Adrenal gland (tissue), 12 donors: ENCODE results near the gene SULF2. TPM values are rescaled to one million over a fixed set of nuclear protein-coding genes. Genes with fewer than 3 reads are reported as not detected.

Experiments used
- DNase-seq, 7 donors: peaks; one replicate each; pipeline ENCODE4 v3.0.0-alpha.2; 2019 to 2020
- H3K27ac ChIP-seq, 5 donors: fragments of 200-600 bp; sonication (generic) in 4 of 5; 1 replicate in 3 of 5; 2 replicates in 2 of 5; pipeline versions ENCODE4 v1.5.1 to v1.8.0; 2016 to 2020; ENCODE audit warnings: mild to moderate bottlenecking in 1 of 5
- H3K27me3 ChIP-seq: fragments of 200-600 bp; 2 replicates; pipeline ENCODE4 v1.8.0; 2021
- H3K36me3 ChIP-seq, 2 donors: fragments of 200-600 bp; replicated peaks in 1 of 2; 1 replicate in 1 of 2; 2 replicates in 1 of 2; pipeline versions ENCODE4 v1.5.1 to v1.8.0; 2018 to 2022
- H3K4me1 ChIP-seq, 2 donors: fragments of 200-600 bp; replicated peaks in 1 of 2; 1 replicate in 1 of 2; 2 replicates in 1 of 2; pipeline versions ENCODE4 v1.5.1 to v1.8.0; 2018 to 2021
- H3K4me3 ChIP-seq, 4 donors: fragments of 200-600 bp; sonication (generic) in 3 of 4; one replicate each; pipeline ENCODE4 v1.5.1; 2016 to 2018
- H3K9me3 ChIP-seq, 3 donors: fragments of 200-600 bp; sonication (generic) in 1 of 3; replicated peaks in 1 of 3; 1 replicate in 2 of 3; 2 replicates in 1 of 3; pipeline versions ENCODE4 v1.5.1 to v1.8.0; 2016 to 2021
- POLR2A ChIP-seq, 2 donors: fragments of 450-650 bp; IDR thresholded peaks; one replicate each; pipeline ENCODE4 v1.6.1; 2017; ENCODE audit warnings: antibody characterized with exemption in 2 of 2, mild to moderate bottlenecking in 2 of 2, moderate library complexity in 1 of 2
- WGBS, 4 donors: extraction: QIAGEN DNeasy Blood & Tissue Kit in 2 of 4; methylation state at CpG; one replicate each; pipeline versions ENCODE4 v1.1.5 to v1.1.7; 2013 to 2017; 5-methylcytosine and 5-hydroxymethylcytosine counted together
- intact Hi-C, 2 donors: fragments of 100-400 bp; cut with DNase I; formaldehyde crosslinking; loops; one replicate each; pipeline versions ENCODE4 v1.14.1 to v1.15.0; 2022 to 2023
- polyA plus RNA-seq, 3 donors: library from polyadenylated mRNA; stranded (reverse); fragments of 200-250 nt in 2 of 3; fragments of 350-450 nt in 1 of 3; fragmentation: Illumina TruSeq in 1 of 3; extraction: RNeasy Lipid Tissue Mini Kit (QIAGEN cat#74804) in 1 of 3; gene quantifications; one replicate each; pipeline ENCODE4 v1.2.3, GENCODE V29; 2013 to 2014
- total RNA-seq, 9 donors: library from RNA; depleted of rRNA in 4 of 9; stranded (reverse); fragments of >200 nt in 4 of 9; fragments of 120-200 nt in 1 of 9; fragmentation: NEBNext Ultra II Directional in 1 of 9; extraction: Animal tissue kit (Norgen Biotek cat#: 25700) in 1 of 9; gene quantifications; one replicate each; pipeline versions ENCODE4 v1.1.0 to v1.2.4, GENCODE V29; 2013 to 2023
- TF ChIP-seq, protein P1 (sequence below), 6 experiments: fragments of 450-650 bp in 4 of 6; fragments of 200-600 bp in 2 of 6; sonication (generic) in 1 of 6; IDR thresholded peaks; 1 replicate in 5 of 6; 2 replicates in 1 of 6; pipeline versions ENCODE4 v1.5.1 to v1.8.0; 2016 to 2021; ENCODE audit warnings: antibody characterized with exemption in 6 of 6, mild to moderate bottlenecking in 2 of 6, moderate library complexity in 1 of 6
- donor health status: healthy with polysubstance abuse.
- donor health status: Bipolar disorder and iron deficiency.
- donor health status: DM: yes; HTN: yes; CAD: no.
- donor health status: DM: no; HTN: no; CAD: no.
- donor health status: DM: no; HTN: no; CAD: no.
- donor health status: DM: yes; HTN: yes; CAD: no.

Gene SULF2
- total and polyA plus RNA-seq, 12 donors, result 13.5 to 42.5 (median 25.6) TPM

GRCh38 chr20:47642624-47643023 is 142.7 kb downstream of the SULF2 start:
- H3K27me3 ChIP-seq, result no peaks in the 10 kb centered on the region
- no peak for DNase-seq
- no peak overlapping the region for H3K4me3 ChIP-seq
- TF ChIP-seq POLR2A (IDR thresholded peaks at IDR 0.05), result no peak
- TF ChIP-seq, protein P1, sequence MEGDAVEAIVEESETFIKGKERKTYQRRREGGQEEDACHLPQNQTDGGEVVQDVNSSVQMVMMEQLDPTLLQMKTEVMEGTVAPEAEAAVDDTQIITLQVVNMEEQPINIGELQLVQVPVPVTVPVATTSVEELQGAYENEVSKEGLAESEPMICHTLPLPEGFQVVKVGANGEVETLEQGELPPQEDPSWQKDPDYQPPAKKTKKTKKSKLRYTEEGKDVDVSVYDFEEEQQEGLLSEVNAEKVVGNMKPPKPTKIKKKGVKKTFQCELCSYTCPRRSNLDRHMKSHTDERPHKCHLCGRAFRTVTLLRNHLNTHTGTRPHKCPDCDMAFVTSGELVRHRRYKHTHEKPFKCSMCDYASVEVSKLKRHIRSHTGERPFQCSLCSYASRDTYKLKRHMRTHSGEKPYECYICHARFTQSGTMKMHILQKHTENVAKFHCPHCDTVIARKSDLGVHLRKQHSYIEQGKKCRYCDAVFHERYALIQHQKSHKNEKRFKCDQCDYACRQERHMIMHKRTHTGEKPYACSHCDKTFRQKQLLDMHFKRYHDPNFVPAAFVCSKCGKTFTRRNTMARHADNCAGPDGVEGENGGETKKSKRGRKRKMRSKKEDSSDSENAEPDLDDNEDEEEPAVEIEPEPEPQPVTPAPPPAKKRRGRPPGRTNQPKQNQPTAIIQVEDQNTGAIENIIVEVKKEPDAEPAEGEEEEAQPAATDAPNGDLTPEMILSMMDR (IDR thresholded peaks at IDR 0.05), result no peak
- WGBS, 4 donors, result 84 to 93% (median 90%) methylated on average over 4 of the region's 4 CpGs
- H3K9me3 ChIP-seq, result no peaks in the 10 kb centered on the region
- H3K36me3 ChIP-seq, result peaks cover 0 to 71% of the 10 kb centered on the region in 2 donors
- intact Hi-C loops, result no loop called here
- H3K4me1 ChIP-seq, result no peaks in the 10 kb centered on the region
- H3K27ac ChIP-seq, result no peak overlapping the region

GRCh38 chr20:47642118-47642517 is 143.2 kb downstream of the SULF2 start:
- Histone ChIP-seq H3K36me3 (peaks cover 0 to 67% of the 10 kb centered on the region in 2 donors), H3K27me3 (no peaks in the 10 kb centered on the region), H3K27ac (no peak overlapping the region), H3K9me3 (no peaks in the 10 kb centered on the region), H3K4me1 (no peaks in the 10 kb centered on the region), H3K4me3 (no peak overlapping the region)
- no peak for DNase-seq
- TF ChIP-seq, protein P1 (IDR thresholded peaks at IDR 0.05), result no peak
- no peak for TF ChIP-seq POLR2A (IDR thresholded peaks at IDR 0.05)
- intact Hi-C loops, result no loop called here
- 92 to 96% (median 95%) methylated on average over 4 of the region's 4 CpGs for WGBS, 4 donors

DNA sequence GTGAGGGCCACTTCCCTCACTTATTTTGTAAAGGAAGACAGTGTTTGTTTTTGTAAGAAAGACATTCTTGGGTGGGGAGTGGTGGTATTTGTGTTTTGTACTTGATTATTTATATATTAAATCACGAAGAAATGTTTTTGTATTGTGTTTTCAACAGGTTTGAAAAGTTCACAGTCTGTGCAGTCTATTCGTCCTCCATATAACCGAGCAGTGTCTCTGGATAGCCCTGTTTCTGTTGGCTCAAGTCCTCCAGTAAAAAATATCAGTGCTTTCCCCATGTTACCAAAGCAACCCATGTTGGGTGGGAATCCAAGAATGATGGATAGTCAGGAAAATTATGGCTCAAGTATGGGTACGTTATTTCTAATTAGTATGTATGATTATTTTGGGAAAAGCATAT is 146.4 kb downstream of the SULF2 start:
- Histone ChIP-seq H3K27me3 (no peaks in the 10 kb centered on the region), H3K27ac (no peak overlapping the region), H3K4me3 (no peak overlapping the region), H3K9me3 (no peaks in the 10 kb centered on the region), H3K4me1 (no peaks in the 10 kb centered on the region), H3K36me3 (peaks cover 0 to 63% of the 10 kb centered on the region in 2 donors)
- intact Hi-C loops, result no loop called here
- TF ChIP-seq POLR2A (IDR thresholded peaks at IDR 0.05), result no peak
- TF ChIP-seq, protein P1 (IDR thresholded peaks at IDR 0.05), result no peak
- WGBS, 4 donors, result 50 to 65% (median 55%) methylated on average over 4 of the region's 4 CpGs
- DNase-seq, result no peak

- Histone ChIP-seq H3K4me3 (no peak overlapping the region), H3K36me3 (peaks cover 0 to 41% of the 10 kb centered on the region in 2 donors), H3K27me3 (no peaks in the 10 kb centered on the region), H3K27ac (no peak overlapping the region), H3K4me1 (no peaks in the 10 kb centered on the region), H3K9me3 (no peaks in the 10 kb centered on the region)
- 91 to 98% (median 97%) methylated on average over 4 of the region's 4 CpGs for WGBS, 4 donors
- no peak for TF ChIP-seq POLR2A (IDR thresholded peaks at IDR 0.05)
- TF ChIP-seq, protein P1 (IDR thresholded peaks at IDR 0.05), result no peak
- DNase-seq, result no peak
- intact Hi-C loops, result no loop called here
Observed at GRCh38 chr20:47635256-47635655, 150.0 kb downstream of the SULF2 start.
